Retina (tissue), 1 donor: Measurements from ENCODE around the gene AZIN2.
"Not testable (repeated sequence)": the region's sequence is repeated elsewhere in the genome, so short reads cannot be mapped to it uniquely, and the experiment has no call there.

Experiments
- DNase-seq: peaks from one replicate; pipeline ENCODE4 v3.0.0-alpha.2; 2016

The AZIN2 gene

DNA sequence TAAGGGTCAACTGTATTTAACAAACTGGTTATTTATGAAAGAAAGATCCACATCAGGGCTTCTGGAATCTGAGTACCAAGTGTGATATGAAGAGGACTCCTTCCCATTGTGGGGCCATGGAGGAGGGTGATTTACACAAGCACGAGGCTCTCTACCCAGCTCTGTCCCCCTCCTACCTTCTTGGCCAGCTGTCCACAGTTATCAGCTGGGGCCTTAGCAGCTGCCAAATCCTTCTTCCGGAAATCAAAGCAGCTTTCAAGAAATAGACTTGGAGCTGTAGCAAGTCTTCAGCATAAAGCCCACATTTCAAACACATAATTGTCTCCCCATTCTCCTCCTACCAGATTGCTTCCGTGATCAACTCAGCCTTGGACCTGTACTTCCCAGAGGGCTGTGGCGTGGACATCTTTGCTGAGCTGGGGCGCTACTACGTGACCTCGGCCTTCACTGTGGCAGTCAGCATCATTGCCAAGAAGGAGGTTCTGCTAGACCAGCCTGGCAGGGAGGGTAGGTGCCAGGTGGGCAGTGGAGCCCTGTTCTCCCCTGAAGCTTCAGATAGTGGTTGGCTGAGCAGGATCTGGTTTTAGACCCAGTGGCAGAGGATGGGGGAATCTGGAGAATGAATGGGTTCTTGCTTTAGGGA is 15.5 kb downstream of the AZIN2 start:
- no peak for DNase-seq

DNA sequence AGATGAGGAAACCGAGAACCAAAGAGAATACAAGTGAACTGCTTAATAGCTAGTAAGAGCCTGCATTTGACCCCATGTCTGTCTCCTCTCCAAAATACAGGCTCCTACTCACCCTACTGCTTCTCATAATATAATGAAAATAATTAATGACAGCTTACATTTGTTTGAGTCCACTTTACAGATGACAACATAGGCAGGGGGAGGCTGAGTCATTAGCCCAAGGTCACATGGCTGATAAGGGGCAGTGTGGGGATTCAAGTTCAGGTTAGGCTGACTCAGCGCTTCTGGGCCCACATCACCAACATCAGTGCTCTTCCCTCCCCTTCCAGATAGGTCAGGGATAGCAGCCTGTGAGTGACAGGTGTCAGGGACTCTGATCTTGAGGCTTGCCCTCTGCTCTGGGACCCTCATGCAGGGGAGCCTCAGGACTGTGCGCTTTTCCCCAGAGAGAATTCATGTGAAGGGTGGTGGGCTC is 16.2 kb downstream of the AZIN2 start:
- no peak for DNase-seq

DNA sequence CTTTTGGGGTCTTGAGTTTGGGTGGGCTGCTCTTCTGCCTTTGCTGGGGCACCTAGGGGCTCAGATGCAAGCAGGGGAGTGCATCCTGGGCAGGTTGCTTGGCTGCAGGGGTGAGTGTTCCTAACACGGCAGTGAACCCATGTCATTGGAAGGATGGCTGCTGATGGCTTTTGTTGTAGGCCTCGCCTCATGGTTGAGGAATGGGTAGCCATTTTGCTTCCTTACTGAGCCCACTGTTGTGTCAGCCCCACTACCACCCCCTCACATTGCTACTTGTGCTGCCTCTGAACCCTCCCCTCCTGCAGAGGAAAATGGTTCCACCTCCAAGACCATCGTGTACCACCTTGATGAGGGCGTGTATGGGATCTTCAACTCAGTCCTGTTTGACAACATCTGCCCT is 16.8 kb downstream of the AZIN2 start:
- DNase-seq: no peak

DNA sequence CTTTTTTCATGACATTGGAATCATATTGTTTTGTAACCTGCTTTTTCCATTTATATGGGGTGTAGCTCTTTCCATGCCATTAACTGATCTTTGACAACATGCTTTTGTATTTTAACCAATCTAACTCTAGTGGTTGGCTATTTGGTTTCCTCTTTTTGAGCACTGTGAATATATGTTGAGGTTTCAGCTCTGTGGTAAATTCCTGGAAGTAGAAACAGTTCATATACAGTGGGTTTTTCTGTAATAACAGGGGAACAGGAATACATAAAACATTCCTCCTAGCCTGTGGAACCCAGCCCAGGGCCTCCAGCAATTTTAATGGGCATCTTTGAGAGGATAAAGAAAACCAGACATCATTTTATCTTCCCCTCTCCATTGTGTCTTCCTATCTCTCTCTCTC is 17.4 kb downstream of the AZIN2 start:
- DNase-seq: no peak

DNA sequence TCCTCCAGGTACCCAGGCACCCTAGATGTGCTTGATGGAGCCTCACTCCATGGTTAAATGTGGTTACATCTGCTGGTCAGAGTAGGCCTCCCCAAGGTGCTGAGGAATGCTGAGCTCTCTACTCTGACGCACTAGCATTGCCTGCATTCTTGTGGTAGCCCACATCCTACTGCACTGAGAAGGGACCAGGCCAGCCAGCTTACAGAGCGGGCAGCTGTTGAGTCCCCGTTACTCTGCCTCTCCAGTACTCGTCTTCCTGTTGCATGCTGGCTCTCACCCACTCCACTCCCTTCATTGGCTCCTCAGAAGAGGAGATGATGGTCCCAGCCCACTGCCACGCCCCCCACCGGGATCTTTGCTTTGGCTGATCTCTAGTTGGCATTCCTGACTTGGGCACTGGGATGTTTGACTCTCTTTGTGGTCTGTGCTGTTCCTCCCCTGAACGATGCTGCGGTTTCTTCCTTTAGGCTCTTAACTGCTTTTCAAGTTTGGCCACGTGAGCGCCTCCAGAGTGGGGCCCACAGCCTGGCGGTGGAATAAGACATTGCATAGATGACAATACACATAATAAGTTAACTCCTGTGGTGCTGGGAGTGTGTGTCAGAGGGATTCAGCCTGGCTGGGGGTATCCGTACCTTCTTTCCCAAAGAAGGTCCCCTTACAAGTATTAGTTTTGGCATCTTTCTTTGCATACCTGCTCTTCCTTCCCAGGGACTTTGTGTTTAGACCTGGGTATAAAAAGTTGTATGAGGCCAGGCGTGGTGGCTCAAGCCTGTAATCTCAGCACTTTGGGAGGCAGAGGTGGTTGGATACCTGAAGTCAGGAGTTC is 18.6 kb downstream of the AZIN2 start:
- no peak for DNase-seq

DNA sequence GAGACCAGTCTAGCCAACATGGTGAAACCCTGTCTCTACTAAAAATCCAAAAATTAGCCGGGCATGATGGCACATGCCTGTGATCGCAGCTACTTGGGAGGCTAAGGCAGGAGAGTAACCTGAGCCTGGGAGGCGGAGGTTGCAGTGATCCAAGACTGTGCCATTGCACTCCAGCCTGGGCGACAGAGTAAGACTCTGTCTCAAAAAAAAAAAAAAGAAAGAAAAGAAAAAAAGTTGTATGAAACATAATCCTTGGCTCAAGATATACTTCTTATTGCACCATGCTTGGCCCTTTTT is 19.1 kb downstream of the AZIN2 start:
- DNase-seq: not testable (repeated sequence)

DNA sequence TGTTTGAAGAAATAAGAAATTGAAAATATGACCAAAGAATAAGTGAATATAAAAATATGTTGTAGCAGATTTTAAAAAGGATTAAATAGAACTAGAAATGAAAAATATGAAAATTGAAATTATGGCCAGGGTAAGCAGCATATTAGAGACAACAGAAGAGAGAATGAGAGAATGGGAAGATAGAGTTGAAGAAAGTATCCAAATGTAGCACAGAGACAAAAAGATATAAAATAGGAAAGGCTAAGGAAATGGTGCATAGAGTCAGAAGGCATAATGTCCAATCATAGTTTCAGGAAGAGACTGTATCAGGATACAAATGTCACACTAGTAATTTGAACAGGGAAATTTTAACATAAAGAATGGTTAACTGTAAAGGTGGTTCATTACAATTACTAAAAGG is 29.5 kb downstream of the AZIN2 start:
- no peak for DNase-seq

DNA sequence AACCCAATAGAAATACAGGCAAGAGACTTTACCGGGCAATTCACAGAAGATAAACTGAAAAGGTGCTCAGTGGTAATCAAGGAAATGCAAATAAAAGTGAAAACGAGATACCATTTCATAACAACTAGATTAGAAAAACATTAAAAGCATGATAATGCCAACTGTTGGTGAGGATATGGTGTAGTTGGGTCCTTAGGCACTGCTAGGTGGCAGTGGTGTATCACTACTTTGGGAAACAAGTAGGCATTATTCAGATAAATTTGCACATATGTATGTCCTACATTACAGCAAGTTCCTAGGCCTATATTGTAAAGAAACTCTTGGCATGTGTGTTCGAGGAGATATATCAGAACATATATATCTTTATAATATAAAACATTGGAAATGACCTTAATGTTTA is 31.0 kb downstream of the AZIN2 start:
- no peak for DNase-seq

DNA sequence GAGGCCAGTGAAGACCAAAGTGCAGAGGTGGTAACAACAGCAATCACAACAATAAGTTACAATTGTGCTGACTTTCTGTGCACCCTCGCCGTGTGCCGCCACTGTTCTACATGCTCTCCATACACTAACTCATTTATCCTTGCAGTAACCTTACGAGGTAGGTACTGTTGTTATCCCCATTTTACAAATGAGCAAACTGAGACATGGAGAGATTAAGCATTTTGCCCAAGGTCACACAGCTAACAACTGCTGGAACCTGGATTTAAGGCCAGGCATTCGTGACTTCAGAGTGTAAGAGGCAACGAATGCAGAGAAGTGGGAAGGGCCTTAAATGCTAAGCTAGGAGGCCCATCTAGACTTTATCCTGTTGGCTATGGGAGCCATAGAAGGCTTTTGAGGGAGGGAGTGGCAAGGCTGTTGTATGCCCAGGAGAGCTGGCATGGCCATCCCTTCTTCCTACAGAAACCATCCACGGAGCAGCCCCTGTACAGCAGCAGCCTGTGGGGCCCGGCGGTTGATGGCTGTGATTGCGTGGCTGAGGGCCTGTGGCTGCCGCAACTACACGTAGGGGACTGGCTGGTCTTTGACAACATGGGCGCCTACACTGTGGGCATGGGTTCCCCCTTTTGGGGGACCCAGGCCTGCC is 36.6 kb downstream of the AZIN2 start:
- DNase-seq: no peak

DNA sequence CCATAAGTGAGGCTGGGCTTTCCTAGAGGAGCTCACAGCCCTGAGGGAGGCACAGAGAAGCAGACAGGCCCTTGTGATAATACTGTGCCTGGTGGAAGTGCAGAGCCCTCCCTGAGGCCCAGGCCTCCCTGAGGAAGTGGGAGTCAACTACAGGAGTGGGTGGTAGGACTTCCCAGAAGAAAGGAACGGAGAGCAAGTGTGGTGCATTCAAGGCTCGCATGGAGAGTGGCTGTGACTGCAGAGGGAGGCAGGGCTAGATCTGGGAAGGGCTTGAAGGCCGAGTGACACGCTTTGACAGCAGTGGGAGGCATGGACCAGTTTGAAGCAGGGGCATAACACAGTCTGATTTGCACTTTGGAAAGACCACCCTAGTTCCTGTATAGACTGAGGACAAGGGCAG is 37.3 kb downstream of the AZIN2 start:
- DNase-seq: no peak

DNA sequence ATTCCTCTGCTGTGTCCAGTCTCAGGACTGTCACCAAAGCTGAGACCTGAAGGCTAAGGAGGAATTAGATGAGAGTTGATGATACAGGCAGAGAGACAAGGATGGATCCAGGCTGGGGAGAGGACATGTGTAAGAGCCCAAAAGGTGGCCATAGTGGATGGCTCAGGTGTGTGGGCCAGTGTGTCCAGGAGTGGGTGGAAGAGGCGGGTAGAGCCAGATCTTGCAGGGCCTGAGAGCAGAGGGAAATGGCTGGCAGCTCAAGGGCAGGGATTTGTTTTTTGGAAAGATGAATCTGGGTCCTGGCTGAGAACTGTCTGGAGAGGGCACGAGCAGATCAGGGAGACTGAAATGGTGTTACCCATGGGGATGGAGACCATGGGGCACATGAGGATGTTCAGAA is 38.1 kb downstream of the AZIN2 start:
- no peak for DNase-seq

DNA sequence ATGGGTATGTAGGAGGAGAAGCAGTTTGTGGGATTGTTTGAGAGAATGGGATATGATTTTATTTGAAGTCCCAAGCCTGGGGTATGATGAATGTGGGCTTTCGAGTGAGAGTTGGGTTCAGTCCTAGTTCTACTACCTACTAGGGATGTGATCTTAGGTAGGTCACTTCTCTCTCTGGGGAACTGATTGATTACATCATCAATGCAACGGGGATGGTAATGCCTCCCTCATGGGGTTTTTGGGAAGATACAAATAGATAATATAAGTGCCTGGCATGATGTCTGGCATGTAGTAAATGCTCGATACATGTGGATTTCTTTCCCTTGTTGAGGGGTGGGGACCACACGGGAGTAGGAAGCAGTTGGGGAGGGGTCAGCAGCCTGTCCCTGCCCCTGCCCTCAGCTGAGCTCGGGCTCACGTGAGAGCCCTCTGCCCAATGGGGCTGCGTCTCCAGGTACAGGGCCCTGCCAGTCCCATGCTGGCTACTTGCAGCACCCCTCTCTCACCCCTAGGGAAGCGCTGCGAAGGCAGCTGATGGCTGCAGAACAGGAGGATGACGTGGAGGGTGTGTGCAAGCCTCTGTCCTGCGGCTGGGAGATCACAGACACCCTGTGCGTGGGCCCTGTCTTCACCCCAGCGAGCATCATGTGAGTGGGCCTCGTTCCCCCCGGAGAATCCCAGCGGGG is 38.7 kb downstream of the AZIN2 start:
- no peak for DNase-seq

DNA sequence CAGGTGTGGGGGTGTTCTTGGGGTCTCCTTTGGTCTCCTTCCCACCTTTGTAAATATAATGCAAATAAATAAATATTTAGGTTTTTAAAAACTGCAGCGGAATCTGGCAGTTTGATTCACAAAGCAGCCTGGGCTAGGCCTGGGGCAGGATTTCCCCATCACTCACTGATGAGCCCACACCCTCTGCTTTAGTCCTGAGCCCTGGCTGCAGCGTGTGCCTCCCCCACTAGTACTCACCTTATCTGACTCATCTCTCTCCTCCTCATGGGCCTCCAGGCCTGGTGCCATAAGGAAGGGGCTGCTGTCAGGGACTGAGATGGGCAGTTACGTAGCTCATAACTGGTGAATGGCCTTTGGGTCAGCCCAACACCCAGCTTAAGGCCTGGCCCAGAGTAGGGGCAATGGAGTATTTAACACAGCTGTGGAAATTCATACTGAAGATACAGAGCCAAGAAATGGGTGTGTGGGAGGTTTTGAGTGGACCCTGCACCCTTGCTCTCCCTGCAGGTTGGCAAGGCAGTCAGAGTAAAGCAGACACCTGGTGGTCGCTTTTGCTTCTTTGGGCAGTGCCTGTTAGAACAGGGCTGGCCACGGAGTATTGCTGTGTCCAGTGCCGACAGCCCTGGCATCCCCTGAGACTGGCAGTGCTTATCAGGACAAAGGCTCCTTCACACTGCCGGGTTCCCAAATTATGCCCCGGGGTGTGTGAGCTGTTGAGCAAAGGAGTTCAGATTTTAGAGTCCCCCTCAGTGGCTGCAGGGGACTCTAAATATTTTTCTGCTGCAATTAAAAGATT is 39.7 kb downstream of the AZIN2 start:
- no peak for DNase-seq

DNA sequence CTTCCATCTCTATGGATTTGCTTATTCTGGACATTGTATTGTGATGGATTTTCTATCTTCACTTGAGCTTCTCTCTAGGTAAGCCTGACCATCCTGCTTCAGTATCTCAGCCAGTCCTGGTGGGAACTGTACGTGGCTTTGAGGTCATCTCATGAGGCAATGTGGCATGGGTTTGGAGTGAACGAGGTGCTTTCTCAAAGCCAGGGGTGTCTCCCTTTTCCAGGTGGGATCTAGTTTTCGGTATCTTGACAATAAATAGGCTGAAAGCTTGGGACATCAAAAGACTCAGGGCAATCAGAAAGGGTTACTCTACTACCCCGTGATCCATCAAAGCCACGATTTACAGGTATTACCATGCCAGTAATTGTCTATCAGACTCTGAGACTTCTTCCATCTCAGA is 40.8 kb downstream of the AZIN2 start:
- DNase-seq: no peak

DNA sequence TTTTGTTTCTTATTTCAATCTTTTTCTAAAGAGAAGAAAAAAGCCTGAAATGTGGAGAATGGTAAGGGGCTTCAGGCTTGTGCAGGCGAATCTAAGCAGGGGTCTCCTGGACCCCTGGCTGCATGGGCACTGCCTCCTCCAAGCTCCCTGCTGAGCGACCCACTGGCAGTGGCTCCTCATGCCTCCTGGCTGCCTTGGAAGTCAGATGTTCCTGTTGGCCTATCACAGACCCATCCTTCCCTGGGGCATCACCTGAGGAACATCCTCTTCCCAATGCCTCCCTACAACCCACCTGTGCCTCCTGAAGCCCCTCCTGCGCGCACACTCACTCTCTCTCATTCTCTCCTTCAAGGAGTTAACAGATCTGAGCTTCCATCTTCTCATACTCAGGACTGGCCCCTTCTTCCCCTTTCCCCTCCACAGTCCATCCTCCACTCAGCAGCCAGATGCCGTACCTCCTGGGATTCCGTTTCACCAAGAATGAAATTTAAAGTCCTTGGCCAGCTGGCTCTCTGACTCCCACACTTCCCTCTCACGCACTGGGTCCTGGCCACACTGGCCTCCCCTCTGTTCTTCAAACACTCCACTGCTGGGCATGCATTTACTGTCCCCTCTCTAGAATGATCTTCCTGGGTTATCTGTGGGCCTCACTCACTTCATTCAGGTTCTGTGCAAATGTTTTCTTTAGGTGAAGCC is 41.7 kb downstream of the AZIN2 start:
- DNase-seq: no peak

DNA sequence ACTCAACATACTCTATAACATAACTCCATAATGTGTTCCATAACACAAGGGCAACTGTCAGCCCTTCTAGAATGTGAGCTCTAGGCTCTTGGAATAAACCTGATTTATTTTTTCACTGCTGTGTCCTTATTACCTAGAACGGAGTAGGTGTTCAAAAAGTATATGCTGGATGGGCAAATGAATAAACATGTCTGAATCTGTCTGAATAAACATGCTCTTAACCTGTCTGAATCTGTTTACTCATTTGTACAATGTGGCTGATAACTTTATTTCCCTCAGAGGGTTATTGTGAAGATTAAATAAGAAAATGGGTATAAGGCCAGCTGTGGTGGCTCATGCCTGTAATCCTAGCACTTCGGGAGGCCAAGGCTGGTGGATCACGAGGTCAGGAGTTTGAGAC is 42.3 kb downstream of the AZIN2 start:
- DNase-seq: no peak

DNA sequence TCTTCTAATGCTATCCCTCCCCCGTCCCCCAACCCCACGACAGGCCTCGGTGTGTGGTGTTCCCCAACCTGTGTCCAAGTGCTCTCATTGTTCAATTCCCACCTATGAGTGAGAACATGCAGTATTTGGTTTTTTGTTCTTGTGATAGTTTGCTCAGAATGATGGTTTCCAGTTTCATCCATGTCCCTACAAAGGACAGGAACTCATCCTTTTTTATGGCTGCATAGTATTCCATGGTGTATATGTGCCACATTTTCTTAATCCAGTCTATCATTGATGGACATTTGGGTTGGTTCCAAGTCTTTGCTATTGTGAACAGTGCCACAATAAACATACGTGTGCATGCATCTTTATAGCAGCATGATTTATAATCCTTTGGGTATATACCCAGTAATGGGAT is 43.7 kb downstream of the AZIN2 start:
- not testable (repeated sequence) for DNase-seq

DNA sequence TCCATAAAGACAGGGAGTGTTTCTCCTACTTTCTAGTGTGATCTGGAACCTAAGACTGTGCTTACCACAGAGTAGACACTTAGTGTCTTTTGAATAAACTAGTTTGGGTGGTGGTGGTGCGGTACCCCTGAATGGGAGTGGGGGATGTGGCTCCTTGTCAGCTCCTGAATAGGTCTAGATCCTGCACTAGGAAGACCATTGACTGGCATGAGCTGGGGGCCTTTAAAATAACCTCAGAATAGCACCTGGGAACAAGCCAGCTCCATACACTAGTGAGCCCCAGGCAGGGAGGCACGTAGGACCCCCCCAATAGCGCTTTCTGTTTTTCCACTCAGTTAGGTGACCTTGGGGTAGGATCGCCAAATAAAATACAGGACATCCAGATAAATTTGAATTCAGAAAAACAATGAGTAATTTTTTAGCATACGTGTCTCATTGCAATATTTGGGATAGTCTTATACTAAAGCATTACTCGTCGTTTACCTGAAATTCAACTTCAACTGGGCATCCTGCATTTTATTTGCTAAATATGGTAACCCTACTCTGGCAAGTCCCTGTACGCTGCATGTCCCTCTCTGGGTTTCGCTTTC is 45.6 kb downstream of the AZIN2 start:
- DNase-seq: no peak

DNA sequence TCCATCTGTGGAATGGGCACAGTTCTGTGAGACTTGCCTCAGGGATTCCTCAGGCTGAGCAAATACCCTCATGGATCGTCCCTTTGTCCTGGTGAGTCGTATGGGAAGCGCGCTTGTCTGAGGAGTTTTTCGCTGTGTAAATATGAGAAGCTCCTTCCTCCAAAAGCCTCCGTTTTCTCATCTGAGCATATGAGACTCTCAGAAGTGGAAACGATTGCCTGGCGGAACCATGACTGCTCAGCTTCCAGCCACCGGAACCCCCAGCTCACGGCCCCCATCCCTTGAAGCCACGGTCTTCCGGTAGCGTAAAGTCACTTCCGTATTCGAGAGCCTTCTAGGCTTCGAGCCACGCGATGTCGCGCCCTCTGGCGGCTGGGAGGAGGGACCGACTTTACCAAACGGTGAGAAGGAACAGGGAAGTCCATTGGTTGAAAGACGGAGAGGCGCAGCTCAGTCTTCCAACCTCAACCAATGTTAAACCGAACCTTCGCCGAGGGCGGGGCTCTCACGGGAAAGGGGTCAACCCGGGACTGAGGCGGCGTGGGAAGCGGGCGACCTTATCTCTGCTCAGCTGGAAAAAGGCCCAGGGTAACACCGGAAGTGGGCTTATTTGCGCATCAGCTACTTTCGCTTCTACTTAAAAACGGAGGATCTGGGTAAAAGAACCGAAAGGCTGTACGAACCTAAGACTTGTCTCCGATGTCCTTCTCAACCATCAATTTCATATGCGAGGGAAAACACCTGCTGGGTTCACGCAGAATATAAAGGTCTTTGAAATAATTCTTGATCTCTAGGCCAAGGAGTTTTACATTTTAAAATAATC is 46.3 kb downstream of the AZIN2 start:
- DNase-seq: peak; percentile 95

DNA sequence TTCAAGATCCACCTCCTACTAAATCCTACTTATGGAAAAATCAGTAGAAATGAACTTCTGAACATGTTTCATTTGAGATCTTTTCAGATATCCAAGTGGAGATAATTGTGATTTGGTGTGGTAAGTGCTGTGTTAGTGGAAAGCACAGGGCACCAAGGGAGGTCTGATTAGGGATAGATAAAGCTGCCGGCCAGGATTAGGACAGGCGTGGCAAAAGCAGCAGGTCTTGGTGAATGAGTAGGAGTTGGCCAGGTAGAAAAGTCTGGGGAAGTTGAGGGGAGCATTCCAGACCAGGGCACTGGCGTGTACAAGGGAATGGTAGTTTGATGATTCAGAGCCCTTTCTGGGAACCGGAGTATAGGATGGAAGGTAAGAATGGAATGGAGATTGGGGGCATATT is 47.8 kb downstream of the AZIN2 start:
- no peak for DNase-seq

DNA sequence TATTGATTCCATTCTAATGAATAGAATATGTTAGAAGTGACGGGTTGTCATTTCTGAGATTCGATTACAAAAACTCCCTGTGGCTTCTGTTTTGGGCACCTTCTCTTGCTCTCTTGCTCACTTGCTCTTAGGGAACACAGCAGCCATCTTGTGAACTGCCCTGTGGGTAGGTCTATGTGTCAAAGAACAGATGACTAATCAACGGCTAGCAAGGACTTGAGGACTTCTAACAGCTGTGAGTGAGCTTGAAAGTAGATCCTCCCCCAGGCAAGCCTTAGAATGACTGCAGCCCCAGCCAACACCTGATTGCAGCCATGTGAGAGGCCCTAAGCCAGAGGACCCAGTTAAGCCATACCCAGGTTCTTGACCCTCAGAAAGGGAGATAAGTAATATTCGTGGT is 49.3 kb downstream of the AZIN2 start:
- no peak for DNase-seq
